Hypothalamus (tissue), 51 donors: ENCODE measurements around the gene VPS9D1.
A peak's percentile ranks its signal among the peaks of the same experiment; 100 is the strongest.
"Not testable (repeated sequence)": the region's sequence is repeated elsewhere in the genome, so short reads cannot be mapped to it uniquely, and the experiment has no call there.

Experiments
- DNase-seq, 51 donors: peaks; one replicate each; lab custom pipeline; 2025; lab: John Stamatoyannopoulos, UW

Gene VPS9D1

GRCh38 chr16:89670496-89671431 lies 49.9 kb downstream of the VPS9D1 start:
- DNase-seq, result no peak

- DNase-seq, result no peak
Measured at GRCh38 chr16:89669755-89670154, 50.9 kb downstream of the VPS9D1 start.

GRCh38 chr16:89668790-89669158 lies 51.9 kb downstream of the VPS9D1 start:
- DNase-seq, result no peak

- no peak for DNase-seq
Measured at GRCh38 chr16:89667633-89668032, 53.1 kb downstream of the VPS9D1 start.

GRCh38 chr16:89667000-89667399 lies 53.7 kb downstream of the VPS9D1 start:
- peak in 16 of 51 donors; percentile 6 to 60 (median 12) for DNase-seq

GRCh38 chr16:89664238-89664637 lies 56.5 kb downstream of the VPS9D1 start:
- DNase-seq, result not testable (repeated sequence)

GRCh38 chr16:89661215-89661614 lies 59.5 kb downstream of the VPS9D1 start:
- DNase-seq, result no peak

- no peak for DNase-seq
Measured at GRCh38 chr16:89660146-89660545, 60.6 kb downstream of the VPS9D1 start.

GRCh38 chr16:89658221-89658879 lies 62.3 kb downstream of the VPS9D1 start:
- DNase-seq, result peak in 2 of 51 donors; percentile 16 to 46

- peak; percentile 24 to 93 (median 82) for DNase-seq
Measured at GRCh38 chr16:89657442-89658220, 63.1 kb downstream of the VPS9D1 start, which contains the start of the genes CHMP1A and SPATA33. TSS of gene CHMP1A (minus strand) at chr16:89657708. CDS start at chr16:89657588, 120 bp downstream. TSS of gene SPATA33 (plus strand) at chr16:89657836. CDS start at chr16:89657912, 76 bp downstream.
